HFFc6 (cell line): Measurements from ENCODE around the gene SCAPER. TPM values are rescaled to one million over a fixed set of nuclear protein-coding genes. Genes with fewer than 3 reads are reported as not detected.

Experiments used
- DNase-seq: peaks from one replicate; pipeline ENCODE4 v3.0.0-alpha.2; 2018
- H3K27ac Mint-ChIP-seq: 2 replicates; pipeline ENCODE4 v1.8.0; 2020; ENCODE audit warnings: mild to moderate bottlenecking, mixed read lengths
- H3K27me3 Mint-ChIP-seq: 2 replicates; pipeline ENCODE4 v1.8.0; 2021; ENCODE audit warnings: mild to moderate bottlenecking, moderate library complexity, mixed read lengths; ENCODE audit not compliant: insufficient read depth
- H3K36me3 Mint-ChIP-seq: 2 replicates; pipeline ENCODE4 v1.8.0; 2021; ENCODE audit warnings: low read depth, mixed read lengths
- H3K4me1 Mint-ChIP-seq: 2 replicates; pipeline ENCODE4 v1.8.0; 2020; ENCODE audit warnings: low read depth, mixed read lengths
- H3K4me3 Mint-ChIP-seq: 2 replicates; pipeline ENCODE4 v1.8.0; 2020; ENCODE audit warnings: mild to moderate bottlenecking, moderate library complexity, mixed read lengths
- H3K9me3 Mint-ChIP-seq: 2 replicates; pipeline ENCODE4 v1.8.0; 2020; ENCODE audit warnings: mild to moderate bottlenecking, mixed read lengths
- CTCF ChIP-seq: fragments of 200-600 bp; sonication (generic); IDR thresholded peaks from 2 replicates; pipeline ENCODE4 v1.5.0; 2021; ENCODE audit warnings: antibody characterized with exemption, mild to moderate bottlenecking
- total RNA-seq, 6 experiments: library from RNA; stranded (reverse); fragmentation: NEBNext Ultra II Directional; extraction: Animal tissue kit (Norgen Biotek cat#: 25700); gene quantifications; 2 replicates in 1 of 6; 3 replicates in 5 of 6; pipeline ENCODE4 v1.2.3, GENCODE V29; 2021

The SCAPER gene
- total RNA-seq, 6 experiments from 2014 or later: 6.9 to 10.1 (median 8.1) TPM

GRCh38 chr15:76682259-76682658, 222.9 kb downstream of the SCAPER start:
- Mint-ChIP-seq H3K9me3 (no peaks in the 10 kb centered on the region), H3K27me3 (no peaks in the 10 kb centered on the region; the same call in 1 of the 2 replicates), H3K4me3 (no peak overlapping the region), H3K4me1 (peaks cover 18% of the 10 kb centered on the region), H3K27ac (no peak overlapping the region), H3K36me3 (no peaks in the 10 kb centered on the region; the same call in 1 of the 2 replicates)
- DNase-seq: no peak
- no peak for TF ChIP-seq CTCF

- no peak for TF ChIP-seq CTCF
- DNase-seq: peak; percentile 6
- Mint-ChIP-seq H3K4me3 (no peak overlapping the region), H3K27ac (no peak overlapping the region; the same call in 1 of the 2 replicates), H3K27me3 (no peaks in the 10 kb centered on the region; the same call in 1 of the 2 replicates), H3K9me3 (no peaks in the 10 kb centered on the region), H3K36me3 (peaks cover 3% of the 10 kb centered on the region; the same call in 1 of the 2 replicates), H3K4me1 (peaks cover 48% of the 10 kb centered on the region)
Measured at GRCh38 chr15:76678766-76679165, 226.4 kb downstream of the SCAPER start.

GRCh38 chr15:76674883-76675282, 230.3 kb downstream of the SCAPER start:
- H3K27me3 Mint-ChIP-seq: peaks cover 3% of the 10 kb centered on the region; the same call in 1 of the 2 replicates
- H3K27ac Mint-ChIP-seq: no peak overlapping the region
- H3K36me3 Mint-ChIP-seq: 0 out of 2 replicates have a peak, but pooled peaks cover 3% of the 10 kb centered on the region
- no peak overlapping the region for H3K4me3 Mint-ChIP-seq
- H3K9me3 Mint-ChIP-seq: no peaks in the 10 kb centered on the region
- TF ChIP-seq CTCF: no peak
- peaks cover 56% of the 10 kb centered on the region for H3K4me1 Mint-ChIP-seq
- DNase-seq: peak; percentile 39

- TF ChIP-seq CTCF: no peak
- no peak for DNase-seq
- Mint-ChIP-seq H3K27me3 (peaks cover 4% of the 10 kb centered on the region; the same call in 1 of the 2 replicates), H3K4me1 (peaks cover 22% of the 10 kb centered on the region), H3K9me3 (no peaks in the 10 kb centered on the region), H3K4me3 (no peak overlapping the region), H3K36me3 (no peaks in the 10 kb centered on the region), H3K27ac (no peak overlapping the region)
Measured at GRCh38 chr15:76669521-76670207, 235.5 kb downstream of the SCAPER start.

- peaks cover 14% of the 10 kb centered on the region for H3K4me1 Mint-ChIP-seq
- H3K9me3 Mint-ChIP-seq: no peaks in the 10 kb centered on the region
- no peak for TF ChIP-seq CTCF
- H3K27me3 Mint-ChIP-seq: peaks cover 4% of the 10 kb centered on the region; the same call in 1 of the 2 replicates
- no peak overlapping the region for H3K4me3 Mint-ChIP-seq
- DNase-seq: no peak
- no peak overlapping the region for H3K27ac Mint-ChIP-seq
- H3K36me3 Mint-ChIP-seq: no peaks in the 10 kb centered on the region
Measured at GRCh38 chr15:76668900-76669299, 236.2 kb downstream of the SCAPER start.
